Measurements from ENCODE around the gene UBXN10.
"Not testable (repeated sequence)": the region's sequence is repeated elsewhere in the genome, so short reads cannot be mapped to it uniquely, and the experiment has no call there.

UBXN10 gene

DNA sequence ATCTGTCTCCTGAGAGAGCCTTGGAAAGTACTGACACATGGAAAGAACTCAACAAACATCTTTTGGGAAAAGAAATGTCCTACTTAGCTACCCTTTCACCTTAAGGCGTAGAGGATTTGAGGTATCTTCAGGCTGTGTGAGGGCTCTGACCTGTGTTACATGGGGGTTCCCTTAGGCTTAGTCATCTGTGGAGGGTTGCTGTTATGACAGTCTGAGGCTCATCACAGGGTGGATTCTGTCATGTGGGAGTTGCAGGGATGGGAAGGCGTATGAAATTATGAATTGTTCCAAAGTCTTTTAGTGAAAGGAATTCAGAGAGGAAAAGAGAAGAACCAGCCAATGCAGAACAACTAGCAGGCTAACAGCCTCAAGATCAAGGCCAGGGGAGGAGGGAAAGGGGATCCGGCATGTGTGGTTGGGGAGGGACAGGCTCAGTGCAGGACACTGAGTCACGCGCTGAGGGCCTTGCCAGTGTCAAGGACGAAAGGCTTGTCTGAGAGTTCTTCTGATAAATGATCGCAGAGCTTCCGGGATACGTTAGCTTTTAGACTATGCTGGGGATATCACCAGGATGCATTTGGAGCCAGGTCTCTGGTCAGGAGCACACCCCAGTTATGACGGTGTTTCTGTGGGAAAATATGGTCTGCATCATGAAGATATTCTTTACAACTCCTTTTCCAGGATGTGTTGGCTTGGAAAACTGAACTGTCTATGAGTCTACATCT is 25.0 kb downstream of the UBXN10 start:
- DNase-seq = no peak

DNA sequence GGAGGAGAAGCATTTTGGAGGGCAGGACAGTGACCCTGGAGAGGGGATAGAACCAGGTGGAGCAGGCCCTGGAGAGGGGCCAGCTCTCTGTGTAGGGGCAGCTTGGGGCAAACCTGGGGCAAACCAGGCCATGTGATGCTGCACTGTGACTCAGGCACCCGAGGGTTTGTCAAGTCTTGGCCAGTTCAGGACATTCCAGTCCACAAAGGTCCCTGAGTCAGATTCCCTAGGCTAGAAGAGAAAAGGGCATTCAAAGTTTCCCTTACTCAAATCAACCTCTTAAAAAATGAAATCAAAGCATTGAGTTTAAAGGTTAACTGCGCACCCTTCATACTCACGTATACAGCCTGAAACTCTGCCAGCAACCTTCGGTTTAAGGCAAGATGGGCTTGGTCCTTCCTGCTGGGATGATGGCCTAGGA is 25.6 kb downstream of the UBXN10 start:
- DNase-seq = no peak

DNA sequence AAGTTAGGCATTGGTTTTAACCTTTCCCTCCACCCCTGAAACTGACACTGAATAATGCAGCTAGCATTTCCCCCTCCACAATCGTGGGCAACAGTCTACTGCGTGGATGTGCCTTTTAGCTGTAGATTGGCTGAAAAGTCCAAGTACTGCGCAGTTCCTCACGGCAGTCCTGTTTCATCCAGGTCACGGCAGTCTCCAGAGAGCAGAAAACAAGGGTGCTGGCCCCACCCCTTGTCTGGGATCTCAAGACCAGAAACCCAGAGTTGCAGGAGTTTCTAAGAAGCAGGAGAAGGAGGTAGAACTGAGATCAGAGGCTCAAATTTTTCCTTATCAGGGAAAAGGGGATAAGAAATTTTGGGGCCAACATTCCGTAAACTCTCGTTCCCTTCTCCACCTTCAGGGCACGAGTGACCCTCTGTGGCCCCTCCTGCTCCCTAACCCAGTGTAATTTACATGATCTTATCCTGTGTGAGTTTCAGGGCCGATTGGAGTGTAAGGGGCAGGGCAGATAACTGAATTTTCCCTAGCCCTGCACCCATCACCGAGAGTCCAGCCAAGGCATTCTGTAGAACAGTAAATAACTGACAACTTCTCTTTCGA is 26.3 kb downstream of the UBXN10 start:
- no peak for DNase-seq

DNA sequence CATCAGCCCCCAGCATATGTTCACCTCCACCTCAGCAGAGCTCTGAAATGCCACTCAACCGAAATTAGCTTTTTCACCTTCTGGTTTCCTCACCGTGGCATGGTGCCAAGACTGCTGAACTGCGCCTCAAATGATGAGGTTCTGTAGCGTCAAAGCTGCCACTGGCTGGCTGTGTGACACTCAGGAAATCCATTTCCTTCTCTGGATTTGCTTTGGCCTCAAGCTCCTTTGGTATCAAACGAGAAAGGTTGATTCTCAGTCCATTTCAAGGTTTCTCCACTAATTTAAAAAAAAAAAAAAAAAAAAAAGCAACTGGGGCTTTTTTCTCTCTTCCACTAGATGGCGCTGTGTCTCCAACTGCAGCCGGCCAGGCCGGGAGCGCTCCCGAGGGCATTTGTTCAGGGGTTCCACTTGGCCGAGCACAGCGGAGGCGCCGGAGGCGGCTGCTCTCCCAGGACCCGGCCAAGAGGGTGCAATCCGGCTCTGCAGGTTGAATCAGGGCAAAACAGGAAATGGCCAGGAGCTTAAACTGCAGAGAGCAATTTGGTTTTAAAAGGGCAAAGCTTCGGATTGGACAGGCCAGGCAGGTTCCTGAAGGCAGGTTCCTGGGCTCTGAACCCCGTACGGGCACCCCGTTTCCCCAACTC is 26.9 kb downstream of the UBXN10 start:
- DNase-seq = peak; percentile 34

DNA sequence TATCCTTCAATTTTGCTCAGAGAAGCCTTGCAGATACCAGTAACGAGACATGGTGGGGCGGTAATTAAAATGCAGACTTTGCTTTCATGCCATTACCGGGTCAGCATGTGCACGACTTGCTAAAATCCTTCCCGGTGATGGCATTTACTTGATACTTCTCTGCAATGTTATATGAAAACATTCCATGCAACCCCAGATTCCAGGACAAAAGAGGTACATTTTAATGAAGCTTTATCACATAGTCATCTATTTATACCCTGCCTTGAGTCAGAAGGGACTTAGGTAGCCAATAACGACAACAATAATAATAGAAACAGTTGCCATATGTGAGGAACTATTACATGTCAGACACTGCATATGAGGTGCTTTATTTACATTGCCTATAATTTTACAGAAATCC is 29.8 kb downstream of the UBXN10 start:
- no peak for DNase-seq

DNA sequence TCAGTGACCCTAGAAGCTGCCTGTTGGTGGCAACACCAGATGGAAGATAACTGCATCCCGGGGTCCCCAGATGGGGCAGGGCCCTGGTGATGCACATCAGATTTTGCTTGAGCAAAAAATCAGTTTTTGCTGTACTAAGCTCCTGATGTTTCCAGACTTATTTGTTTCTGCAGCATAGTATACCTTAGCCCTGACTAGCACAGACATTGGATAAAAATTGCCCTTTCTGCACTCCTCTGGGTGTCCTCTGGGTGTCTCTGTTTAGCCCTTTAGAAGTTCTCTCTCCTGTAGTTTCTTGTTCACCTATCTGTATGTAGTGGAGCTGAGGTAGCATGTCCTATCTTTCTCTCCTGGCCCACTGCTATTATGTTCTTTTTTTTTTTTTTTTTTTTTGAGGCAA is 30.7 kb downstream of the UBXN10 start:
- no peak for DNase-seq

DNA sequence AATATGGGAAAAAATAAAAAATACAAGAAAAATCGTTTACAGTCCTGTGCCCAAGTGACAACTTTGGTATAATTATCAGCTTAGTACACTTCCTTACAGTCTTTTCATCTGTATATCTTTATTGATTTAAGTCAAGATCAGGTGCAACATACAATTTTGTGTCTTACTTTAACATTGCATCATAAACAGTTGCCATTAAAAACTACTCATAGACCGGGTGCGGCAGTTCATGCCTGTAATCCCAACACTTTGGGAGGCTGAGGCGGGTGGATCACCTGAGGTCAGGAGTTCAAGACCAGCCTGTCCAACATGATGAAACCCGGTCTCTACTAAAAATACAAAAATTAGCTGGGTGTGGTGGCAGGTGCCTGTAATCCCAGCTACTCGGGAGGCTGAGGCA is 33.2 kb downstream of the UBXN10 start:
- DNase-seq = not testable (repeated sequence)

DNA sequence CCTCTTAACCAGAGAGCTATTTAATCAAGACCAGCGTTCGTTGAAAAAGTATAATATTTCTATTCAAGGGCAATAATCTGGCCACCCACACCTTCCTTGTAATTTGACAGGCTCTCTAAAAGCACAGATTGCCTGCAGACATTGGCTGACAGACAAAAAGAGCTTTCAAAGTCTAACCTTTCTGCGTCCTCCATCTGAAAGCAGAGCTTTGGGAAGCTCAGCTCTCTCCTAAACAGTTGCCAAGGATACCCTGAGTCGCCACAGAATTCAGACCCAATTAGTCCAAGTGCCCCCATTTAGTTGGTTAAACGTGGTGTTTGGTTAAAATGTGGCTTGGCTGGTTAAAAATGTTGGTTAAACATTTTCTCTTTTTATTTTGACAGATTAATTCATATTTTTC is 34.1 kb downstream of the UBXN10 start:
- DNase-seq = no peak

DNA sequence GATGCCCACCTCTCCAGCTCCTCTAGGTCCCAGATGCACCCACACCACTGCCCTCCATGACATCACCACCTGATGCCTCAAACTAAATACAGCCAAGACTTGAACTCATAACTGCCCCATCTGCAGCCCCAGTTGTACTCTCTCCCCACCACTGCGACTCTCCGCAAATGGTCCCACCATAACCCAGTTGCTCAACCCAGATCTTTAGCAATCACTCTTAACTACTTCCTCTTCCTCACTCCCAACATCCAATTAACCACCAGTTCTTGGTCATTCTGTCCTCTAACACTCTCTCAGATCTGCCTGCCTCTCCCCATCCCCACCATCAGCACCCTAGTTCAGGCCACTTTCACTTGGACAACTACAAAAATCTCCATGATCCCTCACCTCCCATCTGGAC is 37.2 kb downstream of the UBXN10 start:
- DNase-seq = no peak

DNA sequence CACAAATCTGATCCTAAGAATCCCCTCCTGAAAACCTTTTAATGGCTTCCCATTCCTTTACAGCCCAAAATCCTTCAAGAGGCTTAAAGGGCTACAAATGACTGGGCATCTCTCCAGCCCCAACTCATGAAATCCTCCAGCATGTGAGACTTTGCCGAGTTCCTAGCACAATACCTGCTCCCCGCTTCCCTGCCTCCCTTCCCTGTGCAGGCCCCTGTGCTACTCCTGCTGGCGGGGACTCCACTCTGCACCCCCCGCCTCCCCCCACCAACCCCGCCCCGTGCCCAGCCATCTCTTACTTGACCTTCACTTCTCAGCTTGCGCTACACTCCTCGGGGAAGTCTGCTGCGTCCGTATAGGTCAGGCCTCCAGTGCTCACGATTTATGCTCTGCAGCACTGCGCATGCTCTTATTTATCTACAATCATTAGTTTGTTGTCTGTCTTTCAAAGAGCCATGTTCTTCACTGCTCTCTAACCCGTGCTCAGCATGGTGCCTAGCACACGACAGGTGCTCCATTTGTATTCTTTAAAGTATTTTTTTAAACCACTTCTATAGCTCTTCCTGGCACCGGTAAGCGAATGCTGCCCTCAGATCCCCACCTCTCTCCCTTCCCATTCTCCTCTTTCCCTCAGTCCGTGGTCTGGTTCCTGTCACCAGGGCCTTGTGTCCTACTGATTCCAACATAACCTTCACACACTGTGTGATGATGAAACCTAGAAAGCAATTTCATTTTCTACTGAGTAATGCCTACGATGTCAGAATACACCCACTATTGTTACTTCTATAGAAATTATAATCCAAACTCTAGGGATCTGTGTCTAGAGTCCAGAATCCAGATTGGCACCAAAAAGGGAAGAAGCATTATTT is 37.9 kb downstream of the UBXN10 start:
- DNase-seq = no peak

DNA sequence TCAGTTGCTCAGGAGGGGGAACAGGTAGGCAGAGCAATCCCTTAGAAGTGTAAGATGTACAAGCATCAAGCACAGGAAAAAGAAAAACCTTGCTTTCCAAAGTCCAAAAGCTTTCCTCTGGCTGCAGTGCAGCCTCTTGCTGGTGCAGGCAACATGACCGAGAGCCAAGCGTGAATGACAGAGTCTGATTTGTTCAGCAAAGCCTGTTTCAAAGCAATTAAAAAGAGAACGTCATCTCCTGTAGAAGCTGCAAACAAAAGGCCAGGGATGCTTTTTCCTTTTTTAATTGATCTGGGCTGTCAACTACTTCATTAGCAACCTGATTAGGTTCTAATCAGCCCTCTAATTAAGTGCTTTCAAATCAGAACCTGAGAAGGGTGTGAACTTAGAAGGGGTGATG is 38.6 kb downstream of the UBXN10 start:
- DNase-seq = no peak

DNA sequence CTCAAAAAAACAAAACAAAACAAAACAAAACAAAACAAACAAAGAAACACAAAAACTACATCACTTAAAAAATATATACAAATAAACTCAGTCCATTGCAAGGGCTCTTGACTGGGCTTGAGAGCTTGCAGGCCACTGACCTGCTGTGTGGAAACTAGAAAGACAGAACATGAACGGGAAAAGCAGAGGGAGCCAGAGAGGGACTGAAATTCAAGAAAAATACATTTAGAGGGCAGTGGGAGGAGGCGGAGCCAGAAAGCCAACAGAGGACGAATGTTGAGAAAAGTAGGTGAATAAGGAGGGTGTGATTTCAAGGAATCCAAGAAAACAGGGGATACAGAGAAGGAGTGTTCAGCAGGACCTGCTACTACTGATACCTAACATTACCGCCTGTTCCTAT is 41.8 kb downstream of the UBXN10 start:
- no peak for DNase-seq

DNA sequence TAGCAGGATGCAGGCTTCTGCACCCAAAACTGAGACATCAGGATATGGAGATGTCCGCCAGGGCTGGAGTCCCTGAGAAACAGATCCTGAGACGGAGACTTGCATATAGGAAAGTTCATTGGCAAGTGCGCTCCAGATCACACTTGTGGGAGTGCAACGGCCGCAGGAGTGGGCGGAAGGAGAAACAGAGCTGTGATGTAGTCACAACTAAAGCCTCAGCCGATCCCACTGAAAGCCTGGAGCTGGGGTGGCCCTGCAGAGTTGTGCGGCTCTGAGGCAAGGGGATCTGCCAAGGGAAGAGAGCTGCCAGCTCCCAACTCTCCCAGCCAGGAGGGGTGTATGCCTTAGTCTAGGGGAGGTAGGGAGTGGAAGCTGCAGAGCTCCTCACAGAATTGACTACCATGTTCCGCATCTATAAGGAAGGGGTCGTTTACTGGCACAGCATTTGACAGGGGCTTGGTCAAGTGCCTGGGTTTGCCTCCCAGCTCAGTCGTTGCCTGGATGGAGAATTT is 42.5 kb downstream of the UBXN10 start:
- DNase-seq = no peak

DNA sequence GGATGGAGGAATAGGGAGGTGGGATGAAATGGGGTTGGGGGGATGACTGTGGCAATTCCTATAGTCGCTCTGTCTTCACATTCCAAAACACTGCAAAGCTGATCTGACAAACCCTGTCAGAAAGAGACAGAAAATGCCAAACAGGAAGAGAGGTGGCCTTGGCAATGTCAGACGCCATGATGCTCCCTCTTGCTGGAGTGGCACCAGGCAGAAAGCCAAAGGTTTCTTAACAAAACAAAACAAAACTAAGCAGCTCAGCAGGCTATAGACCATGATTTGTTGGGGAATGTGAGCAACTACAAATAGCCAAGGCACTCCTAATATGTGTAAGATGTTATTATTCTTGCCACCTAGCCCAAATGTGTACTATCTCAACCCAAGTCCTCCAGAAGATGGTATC is 43.3 kb downstream of the UBXN10 start:
- DNase-seq = no peak

DNA sequence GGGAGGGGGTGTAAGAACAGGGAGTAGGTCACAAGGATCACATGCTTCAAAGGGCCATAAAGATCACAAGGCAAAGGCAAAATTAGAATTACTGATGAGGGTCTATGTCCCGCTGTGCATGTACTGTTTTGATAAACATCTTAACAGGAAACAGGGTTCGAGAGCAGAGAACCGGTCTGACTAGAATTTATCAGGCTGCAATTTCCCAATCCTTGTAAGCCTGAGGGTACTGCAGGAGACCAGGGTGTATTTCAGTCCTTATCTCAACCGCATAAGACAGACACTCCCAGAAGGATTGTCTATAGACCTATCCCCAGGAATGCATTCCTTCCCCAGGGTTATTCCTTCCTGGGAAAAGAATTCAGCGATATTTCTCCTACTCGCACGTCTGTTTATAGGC is 46.7 kb downstream of the UBXN10 start:
- DNase-seq = not testable (repeated sequence)

DNA sequence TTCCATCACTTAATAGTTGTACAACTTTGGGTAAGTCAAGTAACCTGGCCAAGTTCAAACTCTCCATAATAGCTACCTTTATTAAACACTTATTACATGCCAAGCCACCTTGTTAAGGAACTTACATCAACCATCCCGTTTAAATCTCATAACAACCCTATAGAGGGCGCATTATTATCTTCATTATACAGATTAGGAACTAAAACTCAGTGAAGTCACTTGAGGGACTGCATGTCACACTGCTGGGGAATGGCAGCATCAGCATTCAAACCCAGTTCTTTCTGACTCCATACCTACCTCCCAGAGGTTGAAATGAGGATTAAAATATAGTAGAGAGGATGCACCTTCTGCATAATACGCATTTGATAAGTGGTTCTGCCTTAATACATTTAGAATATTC is 47.5 kb downstream of the UBXN10 start:
- DNase-seq = no peak

DNA sequence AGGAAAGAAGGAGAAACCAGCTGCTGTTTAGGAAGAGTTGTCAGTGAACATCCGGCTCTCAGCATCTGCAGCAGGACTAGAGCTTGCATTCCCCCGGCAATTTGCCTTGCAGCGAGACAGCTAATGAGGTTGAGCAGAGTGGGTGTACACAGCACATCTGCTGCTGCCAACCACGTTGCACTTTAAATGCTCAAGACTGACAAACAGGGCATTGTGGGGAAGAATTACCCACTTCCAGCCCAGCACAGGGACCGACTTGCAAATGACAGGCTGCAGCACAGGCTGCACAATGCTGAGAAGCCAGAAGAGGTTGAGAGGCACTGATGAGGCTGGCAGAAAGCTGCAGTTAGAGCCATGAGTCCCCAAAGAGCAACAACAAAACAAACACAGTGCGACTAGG is 48.0 kb downstream of the UBXN10 start:
- DNase-seq = no peak

DNA sequence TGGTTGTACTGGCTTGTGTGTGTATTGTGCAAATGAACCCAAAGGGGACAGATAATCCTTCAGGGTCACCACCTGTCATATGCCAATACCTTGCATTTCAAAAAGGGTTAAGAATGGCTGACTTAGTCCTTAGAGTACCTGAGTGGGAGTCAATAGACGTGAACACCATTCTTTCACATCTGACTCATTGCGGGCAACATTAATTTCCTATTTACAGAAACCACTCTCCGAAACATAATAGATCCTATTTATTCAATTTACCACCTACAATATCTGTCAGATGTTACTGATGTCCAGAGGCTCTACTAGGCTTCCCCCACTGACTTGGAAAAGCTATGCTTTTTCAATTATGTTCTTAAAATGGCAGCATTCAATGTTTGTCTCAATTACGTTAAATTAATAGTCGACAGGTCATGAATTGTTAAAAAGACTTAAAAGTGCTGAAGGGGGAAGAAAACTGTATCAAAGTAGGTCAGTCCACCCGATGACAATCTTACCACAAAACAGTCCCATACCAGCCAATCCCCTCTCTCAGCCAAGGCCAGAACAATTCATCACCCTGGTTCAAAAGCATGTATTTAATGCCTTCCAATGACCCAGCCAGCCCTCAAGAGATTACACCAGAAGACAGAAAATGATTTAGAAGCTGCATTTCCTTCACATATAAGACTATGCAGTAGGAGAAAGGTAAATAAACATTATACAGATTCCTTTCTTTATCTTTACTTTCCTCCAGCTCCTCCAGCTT is 49.1 kb downstream of the UBXN10 start:
- no peak for DNase-seq

DNA sequence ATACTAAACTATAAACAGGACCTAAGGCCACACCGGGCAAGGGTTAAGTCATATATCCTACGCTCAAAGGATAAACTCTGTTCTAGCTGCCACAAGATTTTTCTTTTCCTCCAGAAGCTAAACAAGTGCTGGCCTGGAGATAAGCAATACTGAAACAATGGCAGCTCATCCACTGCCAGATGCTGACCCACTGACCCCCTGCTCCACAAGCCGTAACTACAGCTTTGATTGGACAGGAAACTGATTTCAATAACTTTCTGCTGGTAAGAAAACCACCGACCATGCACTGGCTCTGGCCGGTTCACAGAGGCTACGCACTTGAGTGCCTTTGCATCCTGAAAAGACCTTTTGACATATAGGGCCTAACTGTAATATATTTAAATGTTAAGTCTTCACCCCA is 51.8 kb downstream of the UBXN10 start:
- no peak for DNase-seq

DNA sequence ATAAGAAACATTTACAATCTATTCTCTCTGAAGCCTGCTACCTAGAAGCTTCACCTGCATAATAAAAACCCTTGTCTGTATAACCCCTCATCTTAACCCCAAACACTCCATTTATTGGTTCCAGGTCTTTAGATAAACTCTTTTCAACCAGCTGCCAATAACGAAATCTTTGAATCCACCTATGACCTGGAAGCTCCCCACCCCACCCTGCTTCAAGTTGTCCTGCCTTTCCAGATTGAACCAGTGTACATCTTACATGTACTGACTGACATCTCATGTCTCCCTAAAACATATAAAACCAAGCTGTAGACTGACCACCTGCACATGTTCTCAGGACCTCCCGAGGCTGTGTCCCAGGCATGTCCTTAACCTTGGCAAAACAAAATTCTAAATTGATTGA is 54.1 kb downstream of the UBXN10 start:
- no peak for DNase-seq

DNA sequence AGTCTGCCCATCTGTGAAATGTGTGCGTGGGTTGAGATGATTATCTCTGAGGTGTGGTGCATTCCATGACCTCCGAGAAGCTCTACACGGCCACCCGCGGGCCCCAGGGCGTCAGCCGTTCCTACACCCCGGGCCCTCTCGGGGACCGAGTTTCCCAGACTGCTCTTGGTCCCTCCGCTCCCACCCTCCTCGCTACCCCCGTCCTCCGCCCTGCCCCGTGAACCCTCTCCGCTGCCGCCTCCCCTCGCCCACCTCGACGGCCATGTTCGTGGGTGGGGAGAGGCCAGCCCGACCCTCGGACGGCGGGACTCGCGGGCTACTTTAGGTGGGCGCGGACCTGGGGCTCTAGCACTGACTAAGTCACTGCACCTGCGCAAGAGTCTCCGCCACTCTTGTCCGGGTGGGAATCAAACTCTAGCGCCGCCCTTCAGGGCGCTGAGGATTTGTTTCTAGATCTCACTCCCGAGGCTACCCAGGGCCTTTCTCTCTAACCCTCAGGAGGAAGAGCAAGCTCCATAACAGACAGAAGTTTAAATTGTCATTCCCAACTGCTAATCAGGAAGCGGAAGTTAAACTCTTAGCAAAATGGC is 57.1 kb downstream of the UBXN10 start:
- no peak for DNase-seq

All from activated gamma-delta T cell (primary cell).